Liver (tissue), 9 donors: ENCODE data around the gene GM2A. TPM values are rescaled to one million over a fixed set of nuclear protein-coding genes. Genes with fewer than 3 reads are reported as not detected.
A peak's percentile ranks its signal among the peaks of the same experiment; 100 is the strongest.

Experiments
- DNase-seq: peaks from one replicate; pipeline ENCODE4 v3.0.0-alpha.2; 2017; ENCODE audit warnings: low spot score
- H3K27ac ChIP-seq, 2 donors: one replicate each; pipeline ENCODE4 v1.7.0; 2013; ENCODE audit warnings: inconsistent platforms in 2 of 2, low read length in 2 of 2, control low read depth in 1 of 2, low read depth in 1 of 2, mild to moderate bottlenecking in 1 of 2
- H3K27me3 ChIP-seq, 4 donors: one replicate each; pipeline versions ENCODE4 v1.6.1 to v1.7.0; 2013; ENCODE audit warnings: low read length in 3 of 4, inconsistent platforms in 1 of 4, mild to moderate bottlenecking in 1 of 4, moderate library complexity in 1 of 4; ENCODE audit not compliant: control insufficient read depth in 4 of 4, insufficient read depth in 4 of 4
- H3K36me3 ChIP-seq, 4 donors: one replicate each; pipeline versions ENCODE4 v1.6.1 to v1.7.0; 2013; ENCODE audit warnings: low read length in 3 of 4, mild to moderate bottlenecking in 3 of 4, low read depth in 1 of 4, moderate library complexity in 1 of 4; ENCODE audit not compliant: control insufficient read depth in 4 of 4, insufficient read depth in 3 of 4
- H3K4me1 ChIP-seq, 4 donors: one replicate each; pipeline versions ENCODE4 v1.6.1 to v1.7.0; 2013; ENCODE audit warnings: low read length in 3 of 4, mild to moderate bottlenecking in 3 of 4, moderate library complexity in 1 of 4; ENCODE audit not compliant: control insufficient read depth in 4 of 4, insufficient read depth in 4 of 4
- H3K4me3 ChIP-seq, 3 donors: one replicate each; pipeline versions ENCODE4 v1.6.1 to v1.7.0; 2013; ENCODE audit warnings: low read length in 3 of 3, control low read depth in 1 of 3, low read depth in 1 of 3, mild to moderate bottlenecking in 1 of 3
- H3K9ac ChIP-seq, 2 donors: one replicate each; pipeline ENCODE4 v1.7.0; 2013; ENCODE audit warnings: low read length in 2 of 2, mild to moderate bottlenecking in 2 of 2, moderate library complexity in 2 of 2, control low read depth in 1 of 2, low read depth in 1 of 2
- H3K9me3 ChIP-seq, 4 donors: one replicate each; pipeline versions ENCODE4 v1.6.1 to v1.7.0; 2013; ENCODE audit warnings: low read length in 3 of 4; ENCODE audit not compliant: control insufficient read depth in 4 of 4
- EGR1 ChIP-seq, 2 donors: IDR thresholded peaks; 2 replicates each; pipeline ENCODE4 v1.6.1; 2016 to 2018; ENCODE audit warnings: antibody characterized with exemption in 2 of 2, low read depth in 2 of 2
- FOXA1 ChIP-seq: IDR thresholded peaks from 2 replicates; pipeline ENCODE4 v1.6.1; 2016; ENCODE audit warnings: antibody characterized with exemption
- FOXA2 ChIP-seq: IDR thresholded peaks from 2 replicates; pipeline ENCODE4 v1.6.1; 2016; ENCODE audit warnings: antibody characterized with exemption
- GABPA ChIP-seq, 2 donors: IDR thresholded peaks in 1 of 2; conservative IDR thresholded peaks in 1 of 2; 2 replicates each; pipeline ENCODE4 v1.6.1; 2016; ENCODE audit warnings: antibody characterized with exemption in 2 of 2, mild to moderate bottlenecking in 1 of 2, moderate library complexity in 1 of 2
- HNF4A ChIP-seq, 2 donors: conservative IDR thresholded peaks; 2 replicates each; pipeline ENCODE4 v1.6.1; 2016; ENCODE audit warnings: antibody characterized with exemption in 2 of 2, mild to moderate bottlenecking in 2 of 2
- HNF4G ChIP-seq: IDR thresholded peaks from 2 replicates; pipeline ENCODE4 v1.6.1; 2016; ENCODE audit warnings: antibody characterized with exemption
- JUND ChIP-seq, 2 donors: IDR thresholded peaks; 2 replicates each; pipeline ENCODE4 v1.6.1; 2016; ENCODE audit warnings: antibody characterized with exemption in 2 of 2
- NR2F2 ChIP-seq: IDR thresholded peaks from 2 replicates; pipeline ENCODE4 v1.6.1; 2016; ENCODE audit warnings: antibody characterized with exemption
- RAD21 ChIP-seq, 2 donors: IDR thresholded peaks; 2 replicates each; pipeline ENCODE4 v1.6.1; 2016; ENCODE audit warnings: antibody characterized with exemption in 2 of 2, mild to moderate bottlenecking in 2 of 2
- RXRA ChIP-seq, 2 donors: IDR thresholded peaks; 2 replicates each; pipeline ENCODE4 v1.6.1; 2017 to 2018; ENCODE audit warnings: antibody characterized with exemption in 2 of 2, mild to moderate bottlenecking in 1 of 2
- SP1 ChIP-seq: IDR thresholded peaks from 2 replicates; pipeline ENCODE4 v1.6.1; 2018; ENCODE audit warnings: antibody characterized with exemption, mild to moderate bottlenecking
- TAF1 ChIP-seq: conservative IDR thresholded peaks from 2 replicates; pipeline ENCODE4 v1.6.1; 2016; ENCODE audit warnings: antibody characterized with exemption, mild to moderate bottlenecking
- YY1 ChIP-seq: IDR thresholded peaks from 2 replicates; pipeline ENCODE4 v1.6.1; 2016; ENCODE audit warnings: antibody characterized with exemption, mild to moderate bottlenecking
- WGBS: extraction: QIAGEN DNeasy Blood & Tissue Kit; methylation state at CpG from one replicate; pipeline ENCODE4 v1.1.7; 2013; 5-methylcytosine and 5-hydroxymethylcytosine counted together
- polyA plus RNA-seq, 2 donors: library from polyadenylated mRNA; stranded (reverse) in 1 of 2; unstranded in 1 of 2; fragments of 200-250 nt in 1 of 2; fragments of >200 nt in 1 of 2; fragmentation: Nextera tagmentation in 1 of 2; extraction: Ambion mirVana in 1 of 2; gene quantifications; one replicate each; pipeline versions ENCODE4 v1.2.1 to v1.2.3, GENCODE V29; 2013 to 2015
- total RNA-seq, 2 donors: library from RNA; depleted of rRNA; stranded (reverse); fragments of >200 nt; gene quantifications; one replicate each; pipeline ENCODE4 v1.2.3, GENCODE V29; 2014
- TF ChIP-seq, protein P1 (sequence below): IDR thresholded peaks from 2 replicates; pipeline ENCODE4 v1.6.1; 2016; ENCODE audit warnings: antibody characterized with exemption
- TF ChIP-seq, protein P2 (sequence below): IDR thresholded peaks from 2 replicates; pipeline ENCODE4 v1.6.1; 2016; ENCODE audit warnings: antibody characterized with exemption
- TF ChIP-seq, protein P3 (sequence below): IDR thresholded peaks from 2 replicates; pipeline ENCODE4 v1.6.1; 2016; ENCODE audit warnings: antibody characterized with exemption
- TF ChIP-seq, protein P4 (sequence below): fragments of 150-350 bp; IDR thresholded peaks from 2 replicates; pipeline ENCODE4 v1.5.1; 2017; ENCODE audit warnings: improper control_type of control experiment, low read depth, low read length; ENCODE audit not compliant: missing input control
- TF ChIP-seq, protein P5 (sequence below): IDR thresholded peaks from 2 replicates; pipeline ENCODE4 v1.6.1; 2016; ENCODE audit warnings: antibody characterized with exemption, mild to moderate bottlenecking
- donor health status: healthy.
- donor health status: healthy.
- donor health status: healthy.
- donor health status: healthy.
- donor health status: healthy.

Gene GM2A
- total and polyA plus RNA-seq, 4 donors = 4.1 to 14.5 (median 10.6) TPM

DNA sequence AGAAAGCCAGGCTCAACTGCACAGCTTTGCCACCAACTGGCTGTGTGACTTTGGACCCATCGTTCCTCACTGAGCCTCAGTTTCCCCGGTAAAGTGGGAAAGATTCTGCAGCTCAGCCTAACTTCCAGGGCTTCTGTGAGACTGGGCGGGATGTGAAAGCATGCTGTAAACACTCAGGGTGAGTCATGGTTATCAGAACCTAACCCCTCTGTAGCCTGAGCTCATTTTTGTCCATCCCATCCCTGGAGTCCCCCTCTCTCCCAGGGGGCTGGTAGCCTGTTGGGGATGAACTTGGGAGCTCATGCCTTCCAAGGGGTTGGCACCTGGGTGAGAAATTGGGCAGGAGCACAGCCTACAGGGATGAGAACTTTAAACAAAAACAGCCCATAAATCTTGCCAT lies 31.4 kb upstream of the GM2A start:
- Histone ChIP-seq H3K27ac (no peak overlapping the region), H3K36me3 (no peaks in the 10 kb centered on the region), H3K9ac (no peak overlapping the region), H3K4me3 (no peak overlapping the region), H3K27me3 (no peaks in the 10 kb centered on the region), H3K9me3 (no peaks in the 10 kb centered on the region), H3K4me1 (peaks cover 3 to 14% (median 10%) of the 10 kb centered on the region in 4 donors)
- no peak for TF ChIP-seq YY1
- no peak for TF ChIP-seq JUND (IDR thresholded peaks at IDR 0.05)
- TF ChIP-seq GABPA (IDR thresholded peaks at IDR 0.05 in 1 of 2, conservative IDR thresholded peaks at IDR 0.05 in 1 of 2) = no peak
- TF ChIP-seq, protein P1, sequence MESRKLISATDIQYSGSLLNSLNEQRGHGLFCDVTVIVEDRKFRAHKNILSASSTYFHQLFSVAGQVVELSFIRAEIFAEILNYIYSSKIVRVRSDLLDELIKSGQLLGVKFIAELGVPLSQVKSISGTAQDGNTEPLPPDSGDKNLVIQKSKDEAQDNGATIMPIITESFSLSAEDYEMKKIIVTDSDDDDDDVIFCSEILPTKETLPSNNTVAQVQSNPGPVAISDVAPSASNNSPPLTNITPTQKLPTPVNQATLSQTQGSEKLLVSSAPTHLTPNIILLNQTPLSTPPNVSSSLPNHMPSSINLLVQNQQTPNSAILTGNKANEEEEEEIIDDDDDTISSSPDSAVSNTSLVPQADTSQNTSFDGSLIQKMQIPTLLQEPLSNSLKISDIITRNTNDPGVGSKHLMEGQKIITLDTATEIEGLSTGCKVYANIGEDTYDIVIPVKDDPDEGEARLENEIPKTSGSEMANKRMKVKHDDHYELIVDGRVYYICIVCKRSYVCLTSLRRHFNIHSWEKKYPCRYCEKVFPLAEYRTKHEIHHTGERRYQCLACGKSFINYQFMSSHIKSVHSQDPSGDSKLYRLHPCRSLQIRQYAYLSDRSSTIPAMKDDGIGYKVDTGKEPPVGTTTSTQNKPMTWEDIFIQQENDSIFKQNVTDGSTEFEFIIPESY = no peak
- no peak for TF ChIP-seq HNF4G
- no peak for TF ChIP-seq TAF1
- TF ChIP-seq, protein P2, sequence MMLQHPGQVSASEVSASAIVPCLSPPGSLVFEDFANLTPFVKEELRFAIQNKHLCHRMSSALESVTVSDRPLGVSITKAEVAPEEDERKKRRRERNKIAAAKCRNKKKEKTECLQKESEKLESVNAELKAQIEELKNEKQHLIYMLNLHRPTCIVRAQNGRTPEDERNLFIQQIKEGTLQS = no peak
- TF ChIP-seq NR2F2 = no peak
- TF ChIP-seq FOXA1 = no peak
- TF ChIP-seq HNF4A (conservative IDR thresholded peaks at IDR 0.05) = no peak
- no peak for TF ChIP-seq RAD21 (IDR thresholded peaks at IDR 0.05)
- TF ChIP-seq RXRA (IDR thresholded peaks at IDR 0.05) = no peak
- TF ChIP-seq, protein P3, sequence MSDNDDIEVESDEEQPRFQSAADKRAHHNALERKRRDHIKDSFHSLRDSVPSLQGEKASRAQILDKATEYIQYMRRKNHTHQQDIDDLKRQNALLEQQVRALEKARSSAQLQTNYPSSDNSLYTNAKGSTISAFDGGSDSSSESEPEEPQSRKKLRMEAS = no peak
- no peak for TF ChIP-seq EGR1 (IDR thresholded peaks at IDR 0.05; ENCODE audit: low read depth in 2 of 2)
- no peak for TF ChIP-seq SP1
- WGBS = 93% methylated on average over 3 of the region's 3 CpGs
- no peak for DNase-seq

DNA sequence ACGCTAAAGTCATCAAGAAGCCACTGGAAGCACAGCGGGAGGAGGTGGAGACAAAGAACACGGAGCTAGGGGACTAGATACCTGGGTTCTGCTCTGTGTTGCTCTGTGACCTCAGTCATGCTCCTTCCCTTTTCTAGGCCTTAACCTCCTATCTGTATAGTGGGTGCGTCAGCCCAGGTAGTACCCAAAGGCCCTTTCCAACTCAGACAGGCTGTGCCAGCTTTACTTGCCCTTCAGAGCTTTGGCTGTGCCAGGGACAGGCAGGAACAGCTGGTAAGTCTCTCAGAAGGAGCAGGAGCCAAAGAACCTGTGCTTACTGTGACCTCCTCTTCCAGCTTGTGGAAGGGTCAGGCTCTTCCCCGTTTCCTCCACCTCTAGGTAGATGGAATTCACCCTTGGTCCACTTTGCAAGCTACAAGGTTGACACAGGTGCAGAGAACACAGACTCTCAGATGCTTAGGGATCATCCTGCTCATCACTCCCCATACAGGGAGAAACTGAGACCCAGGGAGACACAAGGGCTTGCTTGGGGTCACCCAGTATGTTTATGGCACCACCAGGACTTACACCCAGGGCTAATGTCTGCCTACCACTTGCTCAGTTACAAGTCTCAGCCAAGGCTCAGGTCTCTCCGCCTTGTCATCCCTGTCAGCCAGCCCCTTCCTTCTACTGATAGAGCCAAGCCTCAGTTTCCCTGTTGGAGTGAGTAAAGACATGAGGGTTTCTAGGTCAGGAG lies 30.8 kb upstream of the GM2A start:
- no peak overlapping the region for H3K4me3 ChIP-seq
- TF ChIP-seq HNF4A (conservative IDR thresholded peaks at IDR 0.05) (no peak), EGR1 (IDR thresholded peaks at IDR 0.05; ENCODE audit: low read depth in 2 of 2) (no peak), HNF4G (no peak), NR2F2 (no peak), FOXA2 (no peak), RAD21 (IDR thresholded peaks at IDR 0.05) (no peak), FOXA1 (no peak), GABPA (IDR thresholded peaks at IDR 0.05 in 1 of 2, conservative IDR thresholded peaks at IDR 0.05 in 1 of 2) (no peak), YY1 (no peak), RXRA (IDR thresholded peaks at IDR 0.05) (no peak), SP1 (no peak), TAF1 (no peak), JUND (IDR thresholded peaks at IDR 0.05) (no peak)
- TF ChIP-seq, protein P3 = no peak
- TF ChIP-seq, protein P2 = no peak
- TF ChIP-seq, protein P4, sequence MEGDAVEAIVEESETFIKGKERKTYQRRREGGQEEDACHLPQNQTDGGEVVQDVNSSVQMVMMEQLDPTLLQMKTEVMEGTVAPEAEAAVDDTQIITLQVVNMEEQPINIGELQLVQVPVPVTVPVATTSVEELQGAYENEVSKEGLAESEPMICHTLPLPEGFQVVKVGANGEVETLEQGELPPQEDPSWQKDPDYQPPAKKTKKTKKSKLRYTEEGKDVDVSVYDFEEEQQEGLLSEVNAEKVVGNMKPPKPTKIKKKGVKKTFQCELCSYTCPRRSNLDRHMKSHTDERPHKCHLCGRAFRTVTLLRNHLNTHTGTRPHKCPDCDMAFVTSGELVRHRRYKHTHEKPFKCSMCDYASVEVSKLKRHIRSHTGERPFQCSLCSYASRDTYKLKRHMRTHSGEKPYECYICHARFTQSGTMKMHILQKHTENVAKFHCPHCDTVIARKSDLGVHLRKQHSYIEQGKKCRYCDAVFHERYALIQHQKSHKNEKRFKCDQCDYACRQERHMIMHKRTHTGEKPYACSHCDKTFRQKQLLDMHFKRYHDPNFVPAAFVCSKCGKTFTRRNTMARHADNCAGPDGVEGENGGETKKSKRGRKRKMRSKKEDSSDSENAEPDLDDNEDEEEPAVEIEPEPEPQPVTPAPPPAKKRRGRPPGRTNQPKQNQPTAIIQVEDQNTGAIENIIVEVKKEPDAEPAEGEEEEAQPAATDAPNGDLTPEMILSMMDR = no peak
- TF ChIP-seq, protein P5, sequence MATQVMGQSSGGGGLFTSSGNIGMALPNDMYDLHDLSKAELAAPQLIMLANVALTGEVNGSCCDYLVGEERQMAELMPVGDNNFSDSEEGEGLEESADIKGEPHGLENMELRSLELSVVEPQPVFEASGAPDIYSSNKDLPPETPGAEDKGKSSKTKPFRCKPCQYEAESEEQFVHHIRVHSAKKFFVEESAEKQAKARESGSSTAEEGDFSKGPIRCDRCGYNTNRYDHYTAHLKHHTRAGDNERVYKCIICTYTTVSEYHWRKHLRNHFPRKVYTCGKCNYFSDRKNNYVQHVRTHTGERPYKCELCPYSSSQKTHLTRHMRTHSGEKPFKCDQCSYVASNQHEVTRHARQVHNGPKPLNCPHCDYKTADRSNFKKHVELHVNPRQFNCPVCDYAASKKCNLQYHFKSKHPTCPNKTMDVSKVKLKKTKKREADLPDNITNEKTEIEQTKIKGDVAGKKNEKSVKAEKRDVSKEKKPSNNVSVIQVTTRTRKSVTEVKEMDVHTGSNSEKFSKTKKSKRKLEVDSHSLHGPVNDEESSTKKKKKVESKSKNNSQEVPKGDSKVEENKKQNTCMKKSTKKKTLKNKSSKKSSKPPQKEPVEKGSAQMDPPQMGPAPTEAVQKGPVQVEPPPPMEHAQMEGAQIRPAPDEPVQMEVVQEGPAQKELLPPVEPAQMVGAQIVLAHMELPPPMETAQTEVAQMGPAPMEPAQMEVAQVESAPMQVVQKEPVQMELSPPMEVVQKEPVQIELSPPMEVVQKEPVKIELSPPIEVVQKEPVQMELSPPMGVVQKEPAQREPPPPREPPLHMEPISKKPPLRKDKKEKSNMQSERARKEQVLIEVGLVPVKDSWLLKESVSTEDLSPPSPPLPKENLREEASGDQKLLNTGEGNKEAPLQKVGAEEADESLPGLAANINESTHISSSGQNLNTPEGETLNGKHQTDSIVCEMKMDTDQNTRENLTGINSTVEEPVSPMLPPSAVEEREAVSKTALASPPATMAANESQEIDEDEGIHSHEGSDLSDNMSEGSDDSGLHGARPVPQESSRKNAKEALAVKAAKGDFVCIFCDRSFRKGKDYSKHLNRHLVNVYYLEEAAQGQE = no peak
- TF ChIP-seq, protein P1 = no peak
- peaks cover 3 to 14% (median 10%) of the 10 kb centered on the region in 4 donors for H3K4me1 ChIP-seq
- no peaks in the 10 kb centered on the region for H3K27me3 ChIP-seq
- no peak overlapping the region for H3K27ac ChIP-seq
- WGBS = 87% methylated on average over 6 of the region's 6 CpGs
- no peaks in the 10 kb centered on the region for H3K36me3 ChIP-seq
- H3K9ac ChIP-seq = peak overlapping the region in 1 of 2 donors; percentile 21
- H3K9me3 ChIP-seq = no peaks in the 10 kb centered on the region
- DNase-seq = no peak
